H1 (cell line): ENCODE data around the gene BABAM2. TPM values are rescaled to one million over a fixed set of nuclear protein-coding genes. Genes with fewer than 3 reads are reported as not detected.

Source experiments
- CTCF ChIA-PET: fragments of 300-600 bp; sonication (Branson Sonifier 250); formaldehyde crosslinking; loops from one replicate; lab custom pipeline; 2021; ENCODE audit not compliant: partially characterized antibody; lab: Charles Lee
- POLR2A ChIA-PET: fragments of 300-600 bp; sonication (Branson Sonifier 250); formaldehyde crosslinking; loops from one replicate; lab custom pipeline; 2021; ENCODE audit warnings: inconsistent platforms; ENCODE audit not compliant: partially characterized antibody; lab: Charles Lee
- DNase-seq, 2 experiments: peaks; one replicate each; pipeline versions ENCODE4 v3.0.0 to v3.0.0-alpha.2; 2010 to 2022; ENCODE audit warnings: low spot score in 2 of 2, low read depth in 1 of 2, mixed read lengths in 1 of 2
- FAIRE-seq: peaks from 2 replicates; lab custom pipeline; 2011; peaks lifted over from hg19 to GRCh38; lab: Jason Lieb, UNC
- H2AFZ ChIP-seq: 2 replicates; pipeline ENCODE4 v1.8.1; 2012; ENCODE audit warnings: low read length, inconsistent platforms
- H2AK5ac ChIP-seq: 2 replicates; pipeline ENCODE4 v1.6.1; 2013; ENCODE audit warnings: low read depth, low read length
- H2BK120ac ChIP-seq: replicated peaks from 2 replicates; pipeline ENCODE3; 2013; ENCODE audit warnings: low read depth, low read length, inconsistent platforms
- H2BK12ac ChIP-seq: 2 replicates; pipeline ENCODE4 v1.6.1; 2013; ENCODE audit warnings: low read depth, low read length
- H2BK15ac ChIP-seq: 2 replicates; pipeline ENCODE4 v1.6.1; 2013; ENCODE audit warnings: low read length
- H2BK20ac ChIP-seq: 2 replicates; pipeline ENCODE4 v1.6.1; 2013; ENCODE audit warnings: low read length
- H2BK5ac ChIP-seq: 2 replicates; pipeline ENCODE4 v1.6.1; 2013; ENCODE audit warnings: low read depth, low read length
- H3K14ac ChIP-seq: 2 replicates; pipeline ENCODE4 v1.6.1; 2013; ENCODE audit warnings: inconsistent platforms; ENCODE audit not compliant: insufficient read length
- H3K18ac ChIP-seq: 2 replicates; pipeline ENCODE4 v1.6.1; 2013; ENCODE audit warnings: low read length; ENCODE audit errors: extremely low read depth
- H3K23ac ChIP-seq: 2 replicates; pipeline ENCODE4 v1.6.1; 2013; ENCODE audit warnings: inconsistent platforms; ENCODE audit not compliant: insufficient read length
- H3K23me2 ChIP-seq: 2 replicates; pipeline ENCODE4 v1.6.1; 2013; ENCODE audit warnings: low read depth, low read length
- H3K27ac ChIP-seq: 2 replicates; pipeline ENCODE4 v1.6.1; 2011; ENCODE audit warnings: low read depth, low read length, inconsistent platforms
- H3K27me3 ChIP-seq, 4 experiments: replicated peaks in 1 of 4; 1 replicate in 1 of 4; 2 replicates in 3 of 4; pipeline versions ENCODE4 v1.6.1 to v1.8.1; 2011 to 2013; ENCODE audit warnings: low read length in 3 of 4, mild to moderate bottlenecking in 3 of 4, inconsistent platforms in 2 of 4, mixed read lengths in 2 of 4, moderate library complexity in 1 of 4; ENCODE audit not compliant: control insufficient read depth in 3 of 4, insufficient read depth in 3 of 4; ENCODE audit errors: extremely low read depth in 1 of 4
- H3K36me3 ChIP-seq, 4 experiments: 2 replicates each; pipeline versions ENCODE4 v1.6.1 to v1.8.1; 2011 to 2013; ENCODE audit warnings: mild to moderate bottlenecking in 4 of 4, low read length in 3 of 4, moderate library complexity in 2 of 4, control low read depth in 1 of 4, inconsistent platforms in 1 of 4; ENCODE audit not compliant: insufficient read depth in 4 of 4, control insufficient read depth in 2 of 4
- H3K4ac ChIP-seq: replicated peaks from 2 replicates; pipeline ENCODE3; 2013; ENCODE audit warnings: low read length, low read depth, mixed read lengths, inconsistent platforms; ENCODE audit not compliant: insufficient read length
- H3K4me1 ChIP-seq, 4 experiments: replicated peaks in 1 of 4; 1 replicate in 1 of 4; 2 replicates in 3 of 4; pipeline versions ENCODE4 v1.6.1 to v1.8.1; 2011 to 2013; ENCODE audit warnings: low read length in 3 of 4, inconsistent platforms in 2 of 4, mixed read lengths in 1 of 4; ENCODE audit not compliant: insufficient read depth in 4 of 4, control insufficient read depth in 3 of 4
- H3K4me2 ChIP-seq, 2 experiments: 2 replicates each; pipeline versions ENCODE4 v1.6.1 to v1.8.1; 2011 to 2013; ENCODE audit warnings: low read depth in 2 of 2, low read length in 2 of 2, control low read depth in 1 of 2, inconsistent platforms in 1 of 2, mild to moderate bottlenecking in 1 of 2; ENCODE audit not compliant: insufficient read depth in 1 of 2
- H3K4me3 ChIP-seq, 4 experiments: fragments of 200-600, 300-600 bp in 1 of 4; sonication (generic), shearing (Covaris generic), sonication (Bioruptor Twin) in 1 of 4; 2 replicates each; pipeline versions ENCODE4 v1.5.1 to v1.8.1; 2011 to 2016; ENCODE audit warnings: low read length in 4 of 4, low read depth in 3 of 4, control low read depth in 2 of 4, inconsistent platforms in 2 of 4, mild to moderate bottlenecking in 2 of 4, mixed read lengths in 1 of 4, moderate library complexity in 1 of 4; ENCODE audit not compliant: insufficient read depth in 2 of 4; ENCODE audit errors: extremely low read depth in 1 of 4
- H3K56ac ChIP-seq: replicated peaks from 2 replicates; pipeline ENCODE3; 2013; ENCODE audit warnings: low read depth, mild to moderate bottlenecking, mixed read lengths, low read length, inconsistent platforms; ENCODE audit not compliant: insufficient read length
- H3K79me1 ChIP-seq: 2 replicates; pipeline ENCODE4 v1.6.1; 2013; ENCODE audit warnings: low read depth, low read length, control low read depth
- H3K79me2 ChIP-seq, 2 experiments: 2 replicates each; pipeline versions ENCODE4 v1.6.1 to v1.8.1; 2012 to 2013; ENCODE audit warnings: low read length in 2 of 2, mild to moderate bottlenecking in 2 of 2, inconsistent platforms in 1 of 2; ENCODE audit not compliant: insufficient read depth in 2 of 2, control insufficient read depth in 1 of 2
- H3K9ac ChIP-seq, 4 experiments: replicated peaks in 1 of 4; 1 replicate in 1 of 4; 2 replicates in 3 of 4; pipeline versions ENCODE4 v1.6.1 to v1.8.1; 2011 to 2013; ENCODE audit warnings: low read depth in 3 of 4, low read length in 3 of 4, control low read depth in 2 of 4, mild to moderate bottlenecking in 2 of 4, moderate library complexity in 2 of 4, inconsistent platforms in 1 of 4; ENCODE audit errors: extremely low read depth in 1 of 4
- H3K9me3 ChIP-seq, 2 experiments: 2 replicates each; pipeline versions ENCODE4 v1.6.1 to v1.8.1; 2012 to 2013; ENCODE audit warnings: mild to moderate bottlenecking in 2 of 2, moderate library complexity in 2 of 2, control low read depth in 1 of 2, inconsistent platforms in 1 of 2, low read depth in 1 of 2, low read length in 1 of 2, mixed read lengths in 1 of 2; ENCODE audit not compliant: insufficient read depth in 2 of 2
- H4K20me1 ChIP-seq, 2 experiments: replicated peaks in 1 of 2; 2 replicates each; pipeline versions ENCODE3 to v1.8.1; 2011 to 2013; ENCODE audit warnings: inconsistent platforms in 2 of 2, low read length in 2 of 2, mild to moderate bottlenecking in 1 of 2; ENCODE audit not compliant: insufficient read depth in 2 of 2, control insufficient read depth in 1 of 2
- H4K5ac ChIP-seq: 2 replicates; pipeline ENCODE4 v1.6.1; 2013; ENCODE audit warnings: low read length, low read depth, mixed read lengths, inconsistent platforms; ENCODE audit not compliant: insufficient read length
- H4K8ac ChIP-seq: 2 replicates; pipeline ENCODE4 v1.8.0; 2013; ENCODE audit warnings: mild to moderate bottlenecking, moderate library complexity, low read length, inconsistent platforms; ENCODE audit not compliant: insufficient read depth; ENCODE audit errors: extremely low read depth
- H4K91ac ChIP-seq: replicated peaks from 2 replicates; pipeline ENCODE3; 2013; ENCODE audit warnings: low read length, mixed read lengths, inconsistent platforms; ENCODE audit not compliant: insufficient read length
- BRCA1 ChIP-seq: IDR thresholded peaks from 2 replicates; pipeline ENCODE4 v1.6.1; 2012; ENCODE audit warnings: low read depth, low read length, improper control_type of control experiment
- CBX8 ChIP-seq: fragments of 300-800, 300-1000 bp; sonication (generic); IDR thresholded peaks from 2 replicates; pipeline ENCODE4 v1.7.1; 2016; ENCODE audit warnings: low read depth, low read length, borderline replicate concordance
- CEBPB ChIP-seq: IDR thresholded peaks from 2 replicates; pipeline ENCODE4 v1.6.1; 2012; ENCODE audit warnings: low read depth, low read length
- CTBP2 ChIP-seq: IDR thresholded peaks from 2 replicates; pipeline ENCODE4 v1.7.0; 2011; ENCODE audit warnings: borderline replicate concordance, mild to moderate bottlenecking, moderate library complexity, mixed read lengths, low read length; ENCODE audit not compliant: insufficient read depth, insufficient read length
- EGR1 ChIP-seq: IDR thresholded peaks from 2 replicates; pipeline ENCODE4 v1.6.1; 2011; ENCODE audit warnings: low read depth, low read length, borderline replicate concordance
- HDAC6 ChIP-seq: IDR thresholded peaks from one replicate; pipeline ENCODE4 v1.7.1; 2012; ENCODE audit warnings: low read depth, mild to moderate bottlenecking, inconsistent platforms, low read length, moderate library complexity
- JUN ChIP-seq: IDR thresholded peaks from 2 replicates; pipeline ENCODE4 v1.6.1; 2011; ENCODE audit warnings: low read depth, mild to moderate bottlenecking, improper control_type of control experiment, low read length
- SAP30 ChIP-seq: fragments of 300-600 bp; sonication (generic); IDR thresholded peaks from 2 replicates; pipeline ENCODE4 v1.7.1; 2012; ENCODE audit warnings: low read length, moderate library complexity, mild to moderate bottlenecking, inconsistent platforms; ENCODE audit not compliant: insufficient read depth, insufficient replicate concordance
- SIRT6 ChIP-seq: IDR thresholded peaks from one replicate; pipeline ENCODE4 v1.7.1; 2012; ENCODE audit warnings: low read length, inconsistent platforms
- SP2 ChIP-seq: IDR thresholded peaks from 2 replicates; pipeline ENCODE4 v1.6.1; 2012; ENCODE audit warnings: mild to moderate bottlenecking, low read length, inconsistent platforms
- TBP ChIP-seq: IDR thresholded peaks from 2 replicates; pipeline ENCODE4 v1.6.1; 2011; ENCODE audit warnings: low read depth, low read length, improper control_type of control experiment
- TEAD4 ChIP-seq: IDR thresholded peaks from 2 replicates; pipeline ENCODE4 v1.6.1; 2012; ENCODE audit warnings: low read depth, low read length, inconsistent platforms, mixed read lengths
- WGBS, 2 experiments: shearing (Covaris generic) in 1 of 2; methylation state at CpG; one replicate each; pipeline versions ENCODE4 v1.1.6 to v1.1.7; 2013 to 2015; ENCODE audit warnings: low lambda C conversion rate in 2 of 2, mixed read lengths in 2 of 2, inconsistent platforms in 1 of 2, low coverage in 1 of 2, missing lambda C conversion rate in 1 of 2; ENCODE audit not compliant: insufficient replicate concordance in 2 of 2, insufficient coverage in 1 of 2, insufficient read length in 1 of 2; ENCODE audit errors: extremely low coverage in 1 of 2, missing lambda C conversion rate in 1 of 2; 5-methylcytosine and 5-hydroxymethylcytosine counted together
- polyA plus RNA-seq, 7 experiments: library from polyadenylated mRNA; depleted of rRNA in 3 of 7; stranded (reverse) in 5 of 7; unstranded in 2 of 7; fragments of >200 nt in 5 of 7; fragments of 200-250 nt in 2 of 7; gene quantifications; 1 replicate in 5 of 7; 2 replicates in 1 of 7; 4 replicates in 1 of 7; pipeline versions ENCODE4 v1.2.1 to v1.2.3, GENCODE V29; 2011 to 2013; ENCODE audit warnings: missing spikeins in 2 of 7, mixed read lengths in 2 of 7
- total RNA-seq: library from RNA; stranded (reverse); fragmentation: NEBNext Ultra II Directional; extraction: Animal tissue kit (Norgen Biotek cat#: 25700); gene quantifications from 2 replicates; pipeline ENCODE4 v1.2.1, GENCODE V29; 2021

Gene BABAM2
- total and polyA plus RNA-seq, 2 of the 8 experiments (the other 6 are each of a cell fraction or from before 2014, with no cell fraction given) = 15.8 to 20.9 TPM

DNA sequence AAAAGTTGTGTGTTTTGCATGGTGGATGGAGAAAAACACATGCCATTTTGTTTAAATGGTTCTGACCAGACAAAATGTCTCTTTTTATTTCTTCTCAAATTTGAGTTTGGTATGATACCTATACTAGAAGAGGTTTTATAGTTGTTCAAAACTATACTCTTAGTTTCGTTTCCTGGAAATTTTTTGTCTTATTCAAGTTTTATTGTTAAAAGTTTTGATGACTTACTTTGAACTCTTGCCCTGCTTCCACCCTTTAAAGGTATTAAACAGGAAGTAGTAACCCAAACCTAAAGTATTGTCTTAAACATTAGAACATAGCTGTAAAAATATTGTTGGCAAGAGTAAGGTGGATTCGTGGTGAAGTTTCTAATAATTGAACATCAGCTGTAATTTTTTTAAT is 98.2 kb downstream of the BABAM2 start:
- Histone ChIP-seq H3K9me3 (no peaks in the 10 kb centered on the region), H3K14ac (no peak overlapping the region), H3K23ac (no peak overlapping the region), H3K4me2 (no peak overlapping the region), H2BK120ac (no peak overlapping the region), H4K91ac (no peak overlapping the region), H3K79me2 (no peaks in the 10 kb centered on the region), H4K5ac (no peak overlapping the region), H3K4me3 (no peak overlapping the region), H3K23me2 (no peaks in the 10 kb centered on the region), H2AK5ac (no peak overlapping the region), H4K20me1 (peaks cover 0 to 1% of the 10 kb centered on the region in 2 experiments), H2BK20ac (no peak overlapping the region), H3K18ac (no peak overlapping the region), H3K4ac (no peak overlapping the region), H3K36me3 (no peaks in the 10 kb centered on the region), H2BK12ac (no peak overlapping the region), H3K9ac (no peak overlapping the region), H3K79me1 (no peaks in the 10 kb centered on the region), H2BK5ac (no peak overlapping the region), H2AFZ (no peak overlapping the region), H3K4me1 (no peaks in the 10 kb centered on the region), H4K8ac (no peak overlapping the region), H3K56ac (no peak overlapping the region), H3K27ac (no peak overlapping the region), H2BK15ac (no peak overlapping the region), H3K27me3 (no peaks in the 10 kb centered on the region)
- WGBS, 2 experiments = 89% methylated on average over 2 of the region's 2 CpGs; no CpG with 5 or more reads in 1 of the 2 experiments
- DNase-seq = no peak
- POLR2A ChIA-PET = no interaction called here
- FAIRE-seq = no peak
- CTCF ChIA-PET = interaction anchor here (1.1 kb wide), 1 partner anchor 167 kb away, joined by 3 read pairs; no protein-coding TSS in a partner anchor
- no peak for TF ChIP-seq SIRT6
- no peak for TF ChIP-seq CTBP2
- TF ChIP-seq BRCA1 = no peak
- TF ChIP-seq JUN = no peak
- no peak for TF ChIP-seq SP2
- no peak for TF ChIP-seq TBP
- TF ChIP-seq CBX8 = no peak
- TF ChIP-seq EGR1 = no peak
- TF ChIP-seq SAP30 = no peak
- TF ChIP-seq HDAC6 = no peak
- TF ChIP-seq TEAD4 = no peak
- TF ChIP-seq CEBPB = no peak
